HEK293 (cell line): Measurements from ENCODE around the gene TWF2.

Source experiments
- CTCF ChIA-PET: fragments of 350-600 bp; formaldehyde crosslinking; extraction: SDS; loops from one replicate; lab custom pipeline; 2021; ENCODE audit warnings: antibody characterized with exemption; lab: Yijun Ruan, JAX
- POLR2A ChIA-PET: fragments of 300-600 bp; formaldehyde crosslinking; extraction: SDS; loops from one replicate; lab custom pipeline; 2020; ENCODE audit warnings: antibody characterized with exemption, inconsistent platforms; lab: Yijun Ruan, JAX
- H3K27ac ChIP-seq: fragments of 200-500 bp; sonication (Bioruptor generic); 2 replicates; pipeline ENCODE4 v1.5.1; 2014; ENCODE audit warnings: low read depth, low read length, control low read depth, inconsistent platforms; ENCODE audit errors: extremely low read depth
- H3K36me3 ChIP-seq, 2 experiments: fragments of 200-500 bp in 1 of 2; sonication (Bioruptor generic) in 1 of 2; 1 replicate in 1 of 2; 2 replicates in 1 of 2; pipeline ENCODE4 v1.5.1; 2014 to 2017; ENCODE audit warnings: inconsistent platforms in 2 of 2, low read length in 2 of 2; ENCODE audit not compliant: control insufficient read depth in 2 of 2, insufficient read depth in 1 of 2
- H3K4me1 ChIP-seq: fragments of 200-500 bp; sonication (Bioruptor generic); 2 replicates; pipeline ENCODE4 v1.5.1; 2014; ENCODE audit warnings: mild to moderate bottlenecking, low read length, inconsistent platforms; ENCODE audit not compliant: control insufficient read depth, insufficient read depth
- H3K4me3 ChIP-seq: 2 replicates; pipeline ENCODE4 v1.5.1; 2011; ENCODE audit warnings: low read depth, mild to moderate bottlenecking, control low read depth, low read length, moderate library complexity
- H3K9me3 ChIP-seq: fragments of 200-500 bp; sonication (Bioruptor generic); 2 replicates; pipeline ENCODE4 v1.5.1; 2014; ENCODE audit warnings: low read depth, low read length, inconsistent platforms; ENCODE audit not compliant: control insufficient read depth, insufficient read depth
- EGR2 ChIP-seq: fragments of 450-650 bp; formaldehyde crosslinking; IDR thresholded peaks from 2 replicates; pipeline ENCODE4 v1.5.1; 2016; ENCODE audit warnings: low read depth, missing biosample characterization, missing genetic modification characterization
- GLIS2 ChIP-seq: fragments of 450-650 bp; formaldehyde crosslinking; IDR thresholded peaks from 2 replicates; pipeline ENCODE4 v1.5.1; 2016; ENCODE audit warnings: missing biosample characterization, missing genetic modification characterization
- HOXC10 ChIP-seq: sonication (generic); formaldehyde crosslinking; IDR thresholded peaks from 2 replicates; pipeline ENCODE4 v1.8.1; 2023; ENCODE audit warnings: mild to moderate bottlenecking, missing genetic modification reagents
- PRDM1 ChIP-seq: fragments of 450-650 bp; formaldehyde crosslinking; IDR thresholded peaks from 2 replicates; pipeline ENCODE4; 2016; ENCODE audit warnings: missing biosample characterization, missing genetic modification characterization
- PRDM4 ChIP-seq: fragments of 450-650 bp; formaldehyde crosslinking; IDR thresholded peaks from 2 replicates; pipeline ENCODE4 v1.5.1; 2017; ENCODE audit warnings: missing biosample characterization, missing genetic modification characterization
- REPIN1 ChIP-seq: fragments of 450-650 bp; formaldehyde crosslinking; IDR thresholded peaks from 2 replicates; pipeline ENCODE4 v1.5.1; 2017; ENCODE audit warnings: missing biosample characterization, missing genetic modification characterization, low read depth
- SP7 ChIP-seq: fragments of 450-650 bp; formaldehyde crosslinking; IDR thresholded peaks from 2 replicates; pipeline ENCODE4 v1.5.1; 2016; ENCODE audit warnings: missing biosample characterization, missing genetic modification characterization
- YY2 ChIP-seq: fragments of 450-650 bp; formaldehyde crosslinking; IDR thresholded peaks from 2 replicates; pipeline ENCODE4 v1.5.1; 2016; ENCODE audit warnings: missing biosample characterization, missing genetic modification characterization
- ZEB2 ChIP-seq: fragments of 450-650 bp; formaldehyde crosslinking; IDR thresholded peaks from 2 replicates; pipeline ENCODE4 v1.5.1; 2016; ENCODE audit warnings: missing biosample characterization, missing genetic modification characterization
- ZFHX2 ChIP-seq: fragments of 450-650 bp; formaldehyde crosslinking; conservative IDR thresholded peaks from 2 replicates; pipeline ENCODE4 v1.5.1; 2016; ENCODE audit warnings: missing biosample characterization, missing genetic modification characterization
- ZFP3 ChIP-seq: fragments of 450-650 bp; formaldehyde crosslinking; IDR thresholded peaks from 2 replicates; pipeline ENCODE4 v1.5.1; 2016; ENCODE audit warnings: low read depth, missing biosample characterization, missing genetic modification characterization
- ZFP37 ChIP-seq: fragments of 450-650 bp; formaldehyde crosslinking; IDR thresholded peaks from 2 replicates; pipeline ENCODE4 v1.5.1; 2016; ENCODE audit warnings: missing biosample characterization, missing genetic modification characterization
- ZNF112 ChIP-seq: fragments of 450-650 bp; formaldehyde crosslinking; IDR thresholded peaks from 2 replicates; pipeline ENCODE4 v1.5.0; 2017; ENCODE audit warnings: missing biosample characterization, missing genetic modification characterization
- ZNF121 ChIP-seq: fragments of 450-650 bp; formaldehyde crosslinking; IDR thresholded peaks from 2 replicates; pipeline ENCODE4 v1.5.1; 2016; ENCODE audit warnings: missing biosample characterization, missing genetic modification characterization
- ZNF132 ChIP-seq: fragments of 450-650 bp; formaldehyde crosslinking; IDR thresholded peaks from 2 replicates; pipeline ENCODE4 v1.5.1; 2017; ENCODE audit warnings: missing biosample characterization, missing genetic modification characterization, borderline replicate concordance
- ZNF19 ChIP-seq: fragments of 450-650 bp; formaldehyde crosslinking; IDR thresholded peaks from 2 replicates; pipeline ENCODE4; 2016; ENCODE audit warnings: missing biosample characterization, missing genetic modification characterization, low read depth
- ZNF324 ChIP-seq: fragments of 450-650 bp; formaldehyde crosslinking; IDR thresholded peaks from 2 replicates; pipeline ENCODE4 v1.5.1; 2016; ENCODE audit warnings: missing biosample characterization, missing genetic modification characterization
- ZNF391 ChIP-seq: fragments of 450-650 bp; formaldehyde crosslinking; IDR thresholded peaks from 2 replicates; pipeline ENCODE4 v1.5.1; 2016; ENCODE audit warnings: low read depth, missing biosample characterization, missing genetic modification characterization, borderline replicate concordance
- ZNF529 ChIP-seq: fragments of 450-650 bp; formaldehyde crosslinking; IDR thresholded peaks from 2 replicates; pipeline ENCODE4 v1.5.1; 2017; ENCODE audit warnings: missing genetic modification characterization, missing biosample characterization; ENCODE audit not compliant: insufficient replicate concordance
- ZNF548 ChIP-seq: fragments of 450-650 bp; formaldehyde crosslinking; IDR thresholded peaks from 2 replicates; pipeline ENCODE4 v1.5.1; 2016; ENCODE audit warnings: missing biosample characterization, missing genetic modification characterization
- ZNF561 ChIP-seq: fragments of 450-650 bp; IDR thresholded peaks from 2 replicates; pipeline ENCODE4 v1.5.1; 2018; ENCODE audit warnings: missing biosample characterization, missing genetic modification characterization, borderline replicate concordance
- ZNF596 ChIP-seq: fragments of 450-650 bp; IDR thresholded peaks from 2 replicates; pipeline ENCODE4 v1.5.0; 2018; ENCODE audit warnings: missing biosample characterization, mild to moderate bottlenecking, missing genetic modification characterization, moderate library complexity
- ZNF629 ChIP-seq: fragments of 450-650 bp; formaldehyde crosslinking; IDR thresholded peaks from 2 replicates; pipeline ENCODE4 v1.5.1; 2017; ENCODE audit warnings: missing biosample characterization, missing genetic modification characterization
- ZNF664 ChIP-seq: fragments of 450-650 bp; formaldehyde crosslinking; IDR thresholded peaks from 2 replicates; pipeline ENCODE4 v1.5.1; 2016; ENCODE audit warnings: missing biosample characterization, missing genetic modification characterization
- ZNF677 ChIP-seq: fragments of 450-650 bp; IDR thresholded peaks from 2 replicates; pipeline ENCODE4 v1.5.0; 2018; ENCODE audit warnings: missing biosample characterization, mild to moderate bottlenecking, missing genetic modification characterization, moderate library complexity
- ZNF785 ChIP-seq: fragments of 450-650 bp; formaldehyde crosslinking; IDR thresholded peaks from 2 replicates; pipeline ENCODE4 v1.5.1; 2016; ENCODE audit warnings: missing biosample characterization, missing genetic modification characterization

Gene TWF2

GRCh38 chr3:52254608-52255007 lies 15.7 kb upstream of the TWF2 start:
- POLR2A ChIA-PET, result no interaction called here
- CTCF ChIA-PET, result no interaction called here
- Histone ChIP-seq H3K4me3 (no peak overlapping the region), H3K9me3 (no peaks in the 10 kb centered on the region), H3K27ac (no peak overlapping the region), H3K4me1 (no peaks in the 10 kb centered on the region), H3K36me3 (peaks cover 5 to 94% of the 10 kb centered on the region in 2 experiments; a peak in 2 of 3 replicates)
- TF ChIP-seq ZEB2 (tag by site-specific recombination) (no peak), PRDM1 (tag by site-specific recombination) (no peak), ZNF529 (tag by site-specific recombination) (no peak), ZNF629 (tag by site-specific recombination) (no peak)

- no peaks in the 10 kb centered on the region for H3K4me1 ChIP-seq
- TF ChIP-seq EGR2 (tag by site-specific recombination) (peak; percentile 96), HOXC10 (CRISPR knock-in tag) (no peak), SP7 (tag by site-specific recombination) (peak; percentile 43; the same call in 1 of the 2 replicates), REPIN1 (tag by site-specific recombination) (no peak), ZFHX2 (tag by site-specific recombination) (peak; percentile 96), PRDM4 (no peak)
- H3K9me3 ChIP-seq, result no peaks in the 10 kb centered on the region
- POLR2A ChIA-PET, result interaction anchor here (1.1 kb wide), 1 partner anchor 15 kb away, joined by 5 read pairs; the partner anchor contains the start of gene TWF2
- no peak overlapping the region for H3K4me3 ChIP-seq
- CTCF ChIA-PET, result interaction anchor here (1.0 to 1.3 kb wide), 3 partner anchors 14 to 26 kb away, joined by 3 to 4 read pairs (median 4); no protein-coding TSS in a partner anchor
- H3K36me3 ChIP-seq, result peaks cover 5 to 94% of the 10 kb centered on the region in 2 experiments; a peak in 2 of 3 replicates
- H3K27ac ChIP-seq, result no peak overlapping the region
These were observed 14.7 kb upstream of the TWF2 start for GRCh38 chr3:52253314-52254304.

- no peaks in the 10 kb centered on the region for H3K9me3 ChIP-seq
- no peak overlapping the region for H3K27ac ChIP-seq
- TF ChIP-seq ZNF391 (tag by site-specific recombination) (no peak), ZNF548 (tag by site-specific recombination) (no peak), ZNF324 (no peak), ZNF19 (tag by site-specific recombination) (no peak), ZFP3 (tag by site-specific recombination) (no peak), ZNF112 (tag by site-specific recombination) (no peak), ZNF677 (tag by site-specific recombination) (no peak), ZNF596 (tag by site-specific recombination) (no peak), ZNF785 (tag by site-specific recombination) (no peak), ZNF121 (no peak), ZNF561 (tag by site-specific recombination) (no peak), GLIS2 (tag by site-specific recombination) (no peak), ZNF132 (tag by site-specific recombination) (no peak), YY2 (tag by site-specific recombination) (no peak), ZFP37 (tag by site-specific recombination) (no peak), ZNF664 (tag by site-specific recombination) (no peak)
- TF ChIP-seq, all 188 proteins: peak for 0
- CTCF ChIA-PET, result interaction anchor here (0.9 kb wide), 1 partner anchor 38 kb away, joined by 3 read pairs; no protein-coding TSS in a partner anchor
- Histone ChIP-seq H3K4me1 (no peaks in the 10 kb centered on the region; the same call in 1 of the 2 replicates), H3K36me3 (peaks cover 5 to 68% of the 10 kb centered on the region in 2 experiments; a peak in 2 of 3 replicates), H3K4me3 (no peak overlapping the region)
- POLR2A ChIA-PET, result interaction anchor here (2.4 kb wide), 1 partner anchor 10 kb away, joined by 6 read pairs; no protein-coding TSS in a partner anchor
These were observed 11.2 kb upstream of the TWF2 start for GRCh38 chr3:52250122-52250521.
